CD4-positive, alpha-beta memory T cell (primary cell): ENCODE measurements around the gene USP17L21. TPM values are rescaled to one million over a fixed set of nuclear protein-coding genes. Genes with fewer than 3 reads are reported as not detected.
"Not testable (repeated sequence)": the region's sequence is repeated elsewhere in the genome, so short reads cannot be mapped to it uniquely, and the experiment has no call there.

Experiments
- CTCF ChIA-PET: fragments of 350-600 bp; sonication (Branson Sonifier 250); formaldehyde crosslinking; loops from one replicate; lab custom pipeline; 2021; ENCODE audit warnings: inconsistent platforms; ENCODE audit not compliant: partially characterized antibody; lab: Charles Lee
- POLR2A ChIA-PET: fragments of 350-600 bp; sonication (Branson Sonifier 250); formaldehyde crosslinking; loops from one replicate; lab custom pipeline; 2021; ENCODE audit not compliant: partially characterized antibody; lab: Charles Lee
- DNase-seq, 5 donors: peaks; one replicate each; pipeline versions ENCODE4 v3.0.0 to v3.0.0-alpha.2; 2020 to 2022; ENCODE audit warnings: mixed read lengths in 1 of 5
- H3K27ac ChIP-seq: one replicate; pipeline ENCODE4 v1.7.0; 2013; ENCODE audit warnings: low read depth, low read length
- H3K27me3 ChIP-seq: 2 replicates; pipeline ENCODE4 v1.7.0; 2013; ENCODE audit warnings: mild to moderate bottlenecking, low read length, moderate library complexity; ENCODE audit not compliant: insufficient read depth
- H3K36me3 ChIP-seq: 2 replicates; pipeline ENCODE4 v1.7.0; 2013; ENCODE audit warnings: mild to moderate bottlenecking, low read length, moderate library complexity; ENCODE audit not compliant: insufficient read depth
- H3K4me1 ChIP-seq: 2 replicates; pipeline ENCODE4 v1.7.0; 2013; ENCODE audit warnings: mild to moderate bottlenecking, low read length, moderate library complexity; ENCODE audit not compliant: insufficient read depth
- H3K4me3 ChIP-seq, 2 donors: one replicate each; pipeline ENCODE4 v1.7.0; 2013; ENCODE audit warnings: low read length in 2 of 2, mild to moderate bottlenecking in 1 of 2
- H3K9me3 ChIP-seq, 2 donors: one replicate each; pipeline ENCODE4 v1.7.0; 2013; ENCODE audit warnings: low read length in 2 of 2, control low read depth in 1 of 2; ENCODE audit not compliant: control insufficient read depth in 1 of 2
- H3K27ac Mint-ChIP-seq, 7 donors: one replicate each; pipeline ENCODE4 v1.8.0; 2020 to 2021; ENCODE audit warnings: mixed read lengths in 7 of 7, mild to moderate bottlenecking in 6 of 7, inconsistent platforms in 3 of 7, moderate library complexity in 3 of 7
- H3K27me3 Mint-ChIP-seq, 2 donors: one replicate each; pipeline ENCODE4 v1.8.0; 2020 to 2021; ENCODE audit warnings: mixed read lengths in 2 of 2
- H3K36me3 Mint-ChIP-seq, 2 donors: one replicate each; pipeline ENCODE4 v1.8.0; 2020 to 2021; ENCODE audit warnings: mixed read lengths in 2 of 2, inconsistent platforms in 1 of 2, mild to moderate bottlenecking in 1 of 2
- H3K4me1 Mint-ChIP-seq, 4 donors: one replicate each; pipeline ENCODE4 v1.8.0; 2020 to 2021; ENCODE audit warnings: mixed read lengths in 4 of 4, mild to moderate bottlenecking in 1 of 4
- H3K4me3 Mint-ChIP-seq, 8 donors: one replicate each; pipeline ENCODE4 v1.8.0; 2020 to 2021; ENCODE audit warnings: mixed read lengths in 8 of 8, mild to moderate bottlenecking in 7 of 8, moderate library complexity in 6 of 8, inconsistent platforms in 3 of 8
- H3K9me3 Mint-ChIP-seq, 8 donors: one replicate each; pipeline ENCODE4 v1.8.0; 2020 to 2021; ENCODE audit warnings: mixed read lengths in 8 of 8, mild to moderate bottlenecking in 5 of 8, inconsistent platforms in 3 of 8, moderate library complexity in 1 of 8
- intact Hi-C: fragments of 100-400 bp; cut with micrococcal nuclease; formaldehyde crosslinking; loops from one replicate; pipeline ENCODE4 v1.15.1; 2023
- polyA plus RNA-seq, 2 donors: library from polyadenylated mRNA; unstranded; fragments of 300-500 nt; fragmentation: Illumina TruSeq; gene quantifications; one replicate each; pipeline ENCODE4 v1.2.3, GENCODE V29; 2021
- total RNA-seq, 2 experiments: library from RNA; stranded (reverse); gene quantifications; one replicate each; pipeline ENCODE4 v1.2.3, GENCODE V29; 2021

The USP17L21 gene
- total RNA-seq = not detected
- polyA plus RNA-seq = not detected

GRCh38 chr4:9262572-9262971 is at the start of gene USP17L21:
USP17L21 (plus strand) TSS chr4:9262872; CDS start chr4:9262872, 0 bp downstream.
- H3K27me3 ChIP-seq, H3K27ac Mint-ChIP-seq, H3K4me3 Mint-ChIP-seq, H3K4me1 Mint-ChIP-seq, H3K4me1 ChIP-seq, DNase-seq, H3K27me3 Mint-ChIP-seq, H3K9me3 ChIP-seq, CTCF ChIA-PET, H3K36me3 Mint-ChIP-seq, intact Hi-C loops, H3K27ac ChIP-seq, H3K9me3 Mint-ChIP-seq, POLR2A ChIA-PET, H3K4me3 ChIP-seq, H3K36me3 ChIP-seq: not testable (repeated sequence)

DNA sequence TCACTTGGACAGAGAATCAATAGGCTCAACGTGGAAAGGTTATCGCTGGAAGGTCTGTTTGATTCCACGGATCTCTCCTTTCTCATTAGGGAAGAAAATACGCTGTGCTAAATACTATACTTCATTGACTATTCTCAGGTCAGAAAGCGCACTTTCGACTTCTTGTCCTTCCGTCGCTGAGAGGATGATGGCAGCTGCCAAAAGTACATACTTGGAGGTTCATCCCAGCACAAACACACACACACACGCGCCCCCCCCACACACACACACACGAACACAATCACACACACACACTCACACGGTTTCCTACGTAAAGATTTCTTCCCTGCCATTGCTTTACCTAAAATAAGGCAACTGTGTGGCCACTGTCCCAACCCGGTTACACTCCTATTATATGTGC is 48.0 kb upstream of the USP17L21 start:
- H3K36me3 Mint-ChIP-seq, H3K4me3 ChIP-seq, intact Hi-C loops, POLR2A ChIA-PET, DNase-seq, H3K27me3 Mint-ChIP-seq, H3K27ac ChIP-seq, H3K36me3 ChIP-seq, H3K9me3 Mint-ChIP-seq, H3K27me3 ChIP-seq, H3K9me3 ChIP-seq, H3K4me1 ChIP-seq, H3K4me3 Mint-ChIP-seq, CTCF ChIA-PET, H3K27ac Mint-ChIP-seq, H3K4me1 Mint-ChIP-seq: not testable (repeated sequence)

DNA sequence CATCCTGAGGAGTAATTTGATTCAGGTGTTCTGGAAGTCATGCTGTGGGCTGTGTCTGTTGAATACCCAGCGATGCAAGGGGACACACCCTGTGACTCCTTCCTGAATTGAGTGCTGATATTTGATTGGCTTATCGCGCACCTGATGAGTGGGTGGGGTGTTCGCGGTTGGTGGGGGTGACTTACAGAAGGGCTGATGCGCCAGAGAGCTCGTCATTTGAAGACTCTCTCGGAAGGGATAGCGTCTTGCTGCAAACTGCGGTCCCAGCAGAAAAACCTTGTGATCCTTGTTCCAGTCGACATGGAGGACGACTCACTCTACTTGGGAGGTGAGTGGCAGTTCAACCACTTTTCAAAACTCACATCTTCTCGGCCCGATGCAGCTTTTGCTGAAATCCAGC is 47.6 kb upstream of the USP17L21 start, which contains the start of gene USP17L11:
USP17L11 (plus strand) TSS at position 301 of the 400 bp plus-strand sequence; CDS start at position 301, 0 bp downstream.
- H3K36me3 ChIP-seq, H3K36me3 Mint-ChIP-seq, H3K27me3 ChIP-seq, H3K27me3 Mint-ChIP-seq, H3K4me1 Mint-ChIP-seq, H3K4me3 Mint-ChIP-seq, H3K4me1 ChIP-seq, H3K27ac ChIP-seq, H3K27ac Mint-ChIP-seq, H3K9me3 ChIP-seq, CTCF ChIA-PET, intact Hi-C loops, H3K9me3 Mint-ChIP-seq, DNase-seq, H3K4me3 ChIP-seq, POLR2A ChIA-PET: not testable (repeated sequence)

GRCh38 chr4:9219852-9220251 is 42.8 kb upstream of the USP17L21 start, which contains the start of gene USP17L12:
USP17L12 (plus strand) TSS chr4:9220152; CDS start chr4:9220152, 0 bp downstream.
- H3K27ac ChIP-seq, H3K27me3 Mint-ChIP-seq, DNase-seq, H3K4me3 ChIP-seq, CTCF ChIA-PET, H3K36me3 Mint-ChIP-seq, H3K4me3 Mint-ChIP-seq, H3K27me3 ChIP-seq, H3K9me3 Mint-ChIP-seq, H3K4me1 Mint-ChIP-seq, H3K36me3 ChIP-seq, H3K4me1 ChIP-seq, H3K9me3 ChIP-seq, H3K27ac Mint-ChIP-seq, intact Hi-C loops, POLR2A ChIA-PET: not testable (repeated sequence)

DNA sequence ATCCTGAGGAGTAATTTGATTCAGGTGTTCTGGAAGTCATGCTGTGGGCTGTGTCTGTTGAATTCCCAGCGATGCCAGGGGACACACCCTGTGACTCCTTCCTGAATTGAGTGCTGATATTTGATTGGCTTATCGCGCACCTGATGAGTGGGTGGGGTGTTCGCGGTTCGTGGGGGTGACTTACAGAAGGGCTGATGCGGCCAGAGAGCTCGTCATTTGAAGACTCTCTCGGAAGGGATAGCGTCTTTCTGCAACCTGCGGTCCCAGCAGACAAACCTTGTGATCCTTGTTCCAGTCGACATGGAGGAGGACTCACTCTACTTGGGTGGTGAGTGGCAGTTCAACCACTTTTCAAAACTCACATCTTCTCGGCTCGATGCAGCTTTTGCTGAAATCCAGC is 38.1 kb upstream of the USP17L21 start, which contains the start of gene USP17L13:
USP17L13 (plus strand) TSS at position 301 of the 400 bp plus-strand sequence; CDS start at position 301, 0 bp downstream.
- H3K4me3 ChIP-seq, H3K27ac ChIP-seq, CTCF ChIA-PET, H3K9me3 Mint-ChIP-seq, H3K4me1 ChIP-seq, H3K27me3 Mint-ChIP-seq, DNase-seq, H3K27ac Mint-ChIP-seq, H3K36me3 Mint-ChIP-seq, H3K4me1 Mint-ChIP-seq, H3K36me3 ChIP-seq, H3K27me3 ChIP-seq, POLR2A ChIA-PET, H3K9me3 ChIP-seq, H3K4me3 Mint-ChIP-seq, intact Hi-C loops: not testable (repeated sequence)

GRCh38 chr4:9230249-9230648 is 32.4 kb upstream of the USP17L21 start:
- H3K27me3 Mint-ChIP-seq, H3K4me1 ChIP-seq: not testable (repeated sequence)

DNA sequence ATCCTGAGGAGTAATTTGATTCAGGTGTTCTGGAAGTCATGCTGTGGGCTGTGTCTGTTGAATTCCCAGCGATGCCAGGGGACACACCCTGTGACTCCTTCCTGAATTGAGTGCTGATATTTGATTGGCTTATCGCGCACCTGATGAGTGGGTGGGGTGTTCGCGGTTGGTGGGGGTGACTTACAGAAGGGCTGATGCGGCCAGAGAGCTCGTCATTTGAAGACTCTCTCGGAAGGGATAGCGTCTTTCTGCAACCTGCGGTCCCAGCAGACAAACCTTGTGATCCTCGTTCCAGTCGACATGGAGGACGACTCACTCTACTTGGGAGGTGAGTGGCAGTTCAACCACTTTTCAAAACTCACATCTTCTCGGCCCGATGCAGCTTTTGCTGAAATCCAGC is 28.6 kb upstream of the USP17L21 start, which contains the start of gene USP17L15:
USP17L15 (plus strand) TSS at position 301 of the 400 bp plus-strand sequence; CDS start at position 301, 0 bp downstream.
- H3K27ac ChIP-seq, H3K36me3 Mint-ChIP-seq, H3K36me3 ChIP-seq, H3K27me3 ChIP-seq, H3K9me3 Mint-ChIP-seq, CTCF ChIA-PET, DNase-seq, intact Hi-C loops, H3K4me1 Mint-ChIP-seq, H3K27me3 Mint-ChIP-seq, H3K4me3 Mint-ChIP-seq, H3K27ac Mint-ChIP-seq, H3K4me3 ChIP-seq, H3K4me1 ChIP-seq, POLR2A ChIA-PET, H3K9me3 ChIP-seq: not testable (repeated sequence)

More at GRCh38 chr4:9230249-9230648, 32.4 kb upstream of the USP17L21 start:
- H3K4me3 ChIP-seq, H3K36me3 ChIP-seq, H3K27ac ChIP-seq, H3K4me1 Mint-ChIP-seq, H3K27me3 ChIP-seq, CTCF ChIA-PET, intact Hi-C loops, H3K9me3 Mint-ChIP-seq, H3K27ac Mint-ChIP-seq, POLR2A ChIA-PET, H3K36me3 Mint-ChIP-seq, H3K4me3 Mint-ChIP-seq, H3K9me3 ChIP-seq: not testable (repeated sequence)
- DNase-seq = peak in 1 of 5 donors; percentile 19

- CTCF ChIA-PET = not testable (repeated sequence)
These were observed 24.2 kb upstream of the USP17L21 start for GRCh38 chr4:9238461-9238860.

More at GRCh38 chr4:9238461-9238860, 24.2 kb upstream of the USP17L21 start:
- H3K4me3 ChIP-seq, H3K27ac Mint-ChIP-seq, H3K4me1 Mint-ChIP-seq, H3K4me1 ChIP-seq, intact Hi-C loops, H3K9me3 Mint-ChIP-seq, H3K27me3 ChIP-seq, H3K36me3 Mint-ChIP-seq, H3K36me3 ChIP-seq, H3K4me3 Mint-ChIP-seq, H3K9me3 ChIP-seq, H3K27ac ChIP-seq, POLR2A ChIA-PET, H3K27me3 Mint-ChIP-seq: not testable (repeated sequence)
- peak in 1 of 5 donors; percentile 31 for DNase-seq
